ENCODE results near the gene SLC48A1. TPM values are rescaled to one million over a fixed set of nuclear protein-coding genes. Genes with fewer than 3 reads are reported as not detected.
"Not testable (repeated sequence)": the region's sequence is repeated elsewhere in the genome, so short reads cannot be mapped to it uniquely, and the experiment has no call there.

SLC48A1 gene
- total and polyA plus RNA-seq, 4 donors, result 19.7 to 51.3 (median 34.7) TPM

DNA sequence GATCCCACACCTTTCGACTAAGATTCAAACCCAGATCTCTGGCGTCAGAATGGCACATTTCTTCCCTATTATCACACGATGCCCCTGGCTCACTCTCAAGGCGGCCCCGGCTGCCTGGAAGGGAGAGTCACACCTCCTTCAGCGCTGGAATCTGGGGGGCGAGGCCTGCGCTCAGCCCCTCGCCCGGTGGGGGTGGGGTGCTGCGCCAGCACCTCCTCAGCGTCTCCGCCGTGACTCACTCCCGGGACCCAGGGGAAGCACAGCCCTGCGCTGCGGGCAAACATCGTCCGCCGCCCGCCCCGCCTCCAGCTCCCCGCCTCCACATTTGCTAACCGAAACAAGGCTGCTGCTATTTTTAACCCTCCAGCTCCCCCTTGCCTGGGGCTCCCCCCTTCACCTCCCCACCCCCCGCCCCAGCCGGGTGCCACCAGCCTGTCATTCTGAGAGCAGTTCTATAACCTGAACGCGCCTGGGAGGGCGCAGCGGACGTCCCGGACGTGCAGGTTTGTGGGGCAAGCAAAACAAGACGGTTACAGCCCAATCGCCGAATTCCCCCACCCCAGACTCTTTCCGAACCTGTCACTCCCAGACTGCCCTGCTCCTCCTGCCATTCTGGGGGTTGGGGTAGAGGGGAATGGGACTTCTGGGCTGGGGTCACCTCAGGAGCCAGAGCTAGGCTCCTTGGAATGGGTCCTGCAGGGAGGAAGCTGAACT lies 39.9 kb downstream of the SLC48A1 start:
- DNase-seq (peak; percentile 97 to 98), ATAC-seq (ENCODE audit: low FRiP score) (peak; percentile 89)
- intact Hi-C loops (cut with DNase I), result loop anchor here in 1 of 2 donors (10.0 kb wide), 1 partner anchor 1428 kb away; no protein-coding TSS in a partner anchor
- Histone ChIP-seq H3K4me1 (ENCODE audit: control insufficient read depth in 1 of 2, insufficient read depth in 2 of 2, low read length in 2 of 2) (peaks cover 3 to 11% of the 10 kb centered on the region in 2 donors), H3K4me3 (ENCODE audit: low read length in 2 of 2) (no peak overlapping the region), H3K27ac (ENCODE audit: low read depth in 1 of 2, low read length in 2 of 2) (peak overlapping the region; percentile 94 to 100), H3K9me3 (ENCODE audit: control insufficient read depth, low read length) (no peaks in the 10 kb centered on the region), H3K27me3 (ENCODE audit: control insufficient read depth in 1 of 2, insufficient read depth in 2 of 2, low read length in 1 of 2) (no peaks in the 10 kb centered on the region), H3K36me3 (ENCODE audit: control insufficient read depth in 1 of 2, insufficient read depth in 2 of 2, low read length in 1 of 2) (no peaks in the 10 kb centered on the region)
- WGBS, 2 donors, result 0% methylated on average over 36 to 37 of the region's 37 CpGs

GRCh38 chr12:47813511-47814196 lies 40.6 kb downstream of the SLC48A1 start:
- no peaks in the 10 kb centered on the region for H3K36me3 ChIP-seq (ENCODE audit: control insufficient read depth in 1 of 2, insufficient read depth in 2 of 2, low read length in 1 of 2)
- 29 to 34% methylated on average over 9 of the region's 9 CpGs for WGBS, 2 donors
- DNase-seq (peak in 1 of 2 donors; percentile 64), ATAC-seq (ENCODE audit: low FRiP score) (peak; percentile 1)
- H3K9me3 ChIP-seq (ENCODE audit: control insufficient read depth, low read length), result no peaks in the 10 kb centered on the region
- intact Hi-C loops (cut with DNase I), result loop anchor here in 1 of 2 donors (10.0 kb wide), 1 partner anchor 1429 kb away; no protein-coding TSS in a partner anchor
- H3K4me1 ChIP-seq (ENCODE audit: control insufficient read depth in 1 of 2, insufficient read depth in 2 of 2, low read length in 2 of 2), result peaks cover 3 to 9% of the 10 kb centered on the region in 2 donors
- H3K27ac ChIP-seq (ENCODE audit: low read depth in 1 of 2, low read length in 2 of 2), result peak overlapping the region; percentile 81 to 91
- no peaks in the 10 kb centered on the region for H3K27me3 ChIP-seq (ENCODE audit: control insufficient read depth in 1 of 2, insufficient read depth in 2 of 2, low read length in 1 of 2)
- H3K4me3 ChIP-seq (ENCODE audit: low read length in 2 of 2), result no peak overlapping the region

GRCh38 chr12:47814539-47815170 lies 41.6 kb downstream of the SLC48A1 start:
- 15 to 27% methylated on average over 3 of the region's 3 CpGs for WGBS, 2 donors
- Histone ChIP-seq H3K9me3 (ENCODE audit: control insufficient read depth, low read length) (no peaks in the 10 kb centered on the region), H3K4me3 (ENCODE audit: low read length in 2 of 2) (no peak overlapping the region), H3K27me3 (ENCODE audit: control insufficient read depth in 1 of 2, insufficient read depth in 2 of 2, low read length in 1 of 2) (no peaks in the 10 kb centered on the region), H3K36me3 (ENCODE audit: control insufficient read depth in 1 of 2, insufficient read depth in 2 of 2, low read length in 1 of 2) (no peaks in the 10 kb centered on the region), H3K4me1 (ENCODE audit: control insufficient read depth in 1 of 2, insufficient read depth in 2 of 2, low read length in 2 of 2) (peaks cover 2 to 3% of the 10 kb centered on the region in 2 donors), H3K27ac (ENCODE audit: low read depth in 1 of 2, low read length in 2 of 2) (peak overlapping the region; percentile 64 to 81)
- no peak for ATAC-seq (ENCODE audit: low FRiP score)
- intact Hi-C loops (cut with DNase I), result loop anchor here in 1 of 2 donors (10.0 kb wide), 1 partner anchor 1430 kb away; no protein-coding TSS in a partner anchor
- peak in 1 of 2 donors; percentile 29 for DNase-seq

DNA sequence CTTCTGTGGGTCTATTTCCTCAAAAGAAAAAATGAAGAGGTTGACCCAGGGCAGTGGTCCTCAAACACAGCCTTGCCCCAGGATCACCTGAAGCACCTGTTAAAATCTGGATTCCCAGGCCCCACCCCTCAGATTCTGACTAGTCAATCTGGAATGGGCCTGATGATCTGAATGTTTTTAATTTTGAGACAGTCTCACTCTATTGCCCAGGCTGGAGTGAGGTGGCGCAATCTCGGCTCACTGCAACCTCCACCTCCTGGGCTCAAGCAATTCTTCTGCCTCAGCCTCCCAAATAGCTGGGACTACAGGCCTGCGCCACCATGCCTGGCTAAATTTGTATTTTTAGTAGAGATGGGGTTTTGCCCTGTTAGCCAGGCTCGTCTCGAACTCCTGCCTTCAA lies 42.4 kb downstream of the SLC48A1 start:
- 78% methylated on average over 5 of the region's 5 CpGs for WGBS, 2 donors
- not testable (repeated sequence) for H3K9me3 ChIP-seq (ENCODE audit: control insufficient read depth, low read length); H3K4me3 ChIP-seq (ENCODE audit: low read length in 2 of 2); H3K4me1 ChIP-seq (ENCODE audit: control insufficient read depth in 1 of 2, insufficient read depth in 2 of 2, low read length in 2 of 2); ATAC-seq (ENCODE audit: low FRiP score); H3K27me3 ChIP-seq (ENCODE audit: control insufficient read depth in 1 of 2, insufficient read depth in 2 of 2, low read length in 1 of 2); H3K36me3 ChIP-seq (ENCODE audit: control insufficient read depth in 1 of 2, insufficient read depth in 2 of 2, low read length in 1 of 2)
- peak in 1 of 2 donors; percentile 35 for DNase-seq
- intact Hi-C loops (cut with DNase I), result loop anchor here in 1 of 2 donors (10.0 kb wide), 1 partner anchor 1431 kb away; no protein-coding TSS in a partner anchor
- peak overlapping the region in 1 of 2 donors; percentile 81 for H3K27ac ChIP-seq (ENCODE audit: low read depth in 1 of 2, low read length in 2 of 2)

- ATAC-seq (ENCODE audit: low FRiP score), result no peak
- H3K4me3 ChIP-seq (ENCODE audit: low read length in 2 of 2), result no peak overlapping the region
- intact Hi-C loops (cut with DNase I), result loop anchor here in 1 of 2 donors (10.0 kb wide), 1 partner anchor 1432 kb away; no protein-coding TSS in a partner anchor
- no peaks in the 10 kb centered on the region for H3K27me3 ChIP-seq (ENCODE audit: control insufficient read depth in 1 of 2, insufficient read depth in 2 of 2, low read length in 1 of 2)
- H3K4me1 ChIP-seq (ENCODE audit: control insufficient read depth in 1 of 2, insufficient read depth in 2 of 2, low read length in 2 of 2), result peaks cover 2% of the 10 kb centered on the region in 2 donors
- no peaks in the 10 kb centered on the region for H3K36me3 ChIP-seq (ENCODE audit: control insufficient read depth in 1 of 2, insufficient read depth in 2 of 2, low read length in 1 of 2)
- 8 to 10% methylated on average over 11 to 12 of the region's 12 CpGs for WGBS, 2 donors
- no peaks in the 10 kb centered on the region for H3K9me3 ChIP-seq (ENCODE audit: control insufficient read depth, low read length)
- DNase-seq, result peak; percentile 56 to 77
- peak overlapping the region; percentile 44 to 82 for H3K27ac ChIP-seq (ENCODE audit: low read depth in 1 of 2, low read length in 2 of 2)
Observed at GRCh38 chr12:47816403-47817271, 43.6 kb downstream of the SLC48A1 start.

- H3K27me3 ChIP-seq (ENCODE audit: control insufficient read depth in 1 of 2, insufficient read depth in 2 of 2, low read length in 1 of 2), result no peaks in the 10 kb centered on the region
- H3K4me3 ChIP-seq (ENCODE audit: low read length in 2 of 2), result peak overlapping the region in 1 of 2 donors; percentile 86
- H3K36me3 ChIP-seq (ENCODE audit: control insufficient read depth in 1 of 2, insufficient read depth in 2 of 2, low read length in 1 of 2), result no peaks in the 10 kb centered on the region
- peaks cover 6 to 9% of the 10 kb centered on the region in 2 donors for H3K4me1 ChIP-seq (ENCODE audit: control insufficient read depth in 1 of 2, insufficient read depth in 2 of 2, low read length in 2 of 2)
- DNase-seq, result peak; percentile 52 to 69
- intact Hi-C loops (cut with DNase I), result loop anchor here in 1 of 2 donors (10.0 kb wide), 1 partner anchor 1433 kb away; no protein-coding TSS in a partner anchor
- 8 to 9% methylated on average over 7 of the region's 7 CpGs for WGBS, 2 donors
- no peak for ATAC-seq (ENCODE audit: low FRiP score)
- H3K9me3 ChIP-seq (ENCODE audit: control insufficient read depth, low read length), result no peaks in the 10 kb centered on the region
- peak overlapping the region; percentile 44 to 82 for H3K27ac ChIP-seq (ENCODE audit: low read depth in 1 of 2, low read length in 2 of 2)
Observed at GRCh38 chr12:47817272-47818006, 44.4 kb downstream of the SLC48A1 start.

DNA sequence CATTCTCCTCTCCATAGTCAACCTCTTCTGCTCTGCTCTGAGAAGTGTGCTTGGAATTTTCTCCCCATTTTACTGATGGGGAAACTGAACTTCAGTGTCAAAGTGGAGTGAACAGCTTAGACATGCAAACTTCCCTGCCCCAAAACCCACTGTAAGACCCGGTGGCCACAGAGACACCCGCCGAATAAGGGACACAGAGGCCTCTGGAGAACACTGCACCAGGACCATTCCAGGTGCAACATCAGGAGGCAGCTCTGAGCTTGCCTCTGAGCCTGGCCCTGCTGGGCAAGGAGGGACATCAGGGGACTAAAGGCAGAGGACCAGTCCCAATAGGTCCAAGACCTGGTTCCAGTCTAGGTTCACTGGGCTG lies 45.0 kb downstream of the SLC48A1 start:
- Histone ChIP-seq H3K9me3 (ENCODE audit: control insufficient read depth, low read length) (no peaks in the 10 kb centered on the region), H3K27me3 (ENCODE audit: control insufficient read depth in 1 of 2, insufficient read depth in 2 of 2, low read length in 1 of 2) (no peaks in the 10 kb centered on the region), H3K27ac (ENCODE audit: low read depth in 1 of 2, low read length in 2 of 2) (peak overlapping the region in 1 of 2 donors; percentile 82), H3K4me1 (ENCODE audit: control insufficient read depth in 1 of 2, insufficient read depth in 2 of 2, low read length in 2 of 2) (peaks cover 6 to 13% of the 10 kb centered on the region in 2 donors), H3K36me3 (ENCODE audit: control insufficient read depth in 1 of 2, insufficient read depth in 2 of 2, low read length in 1 of 2) (no peaks in the 10 kb centered on the region), H3K4me3 (ENCODE audit: low read length in 2 of 2) (peak overlapping the region in 1 of 2 donors; percentile 86)
- DNase-seq (peak; percentile 17 to 61), ATAC-seq (ENCODE audit: low FRiP score) (no peak)
- intact Hi-C loops (cut with DNase I), result loop anchor here in 1 of 2 donors (10.0 kb wide), 1 partner anchor 1433 kb away; no protein-coding TSS in a partner anchor
- WGBS, 2 donors, result 30 to 51% methylated on average over 3 of the region's 3 CpGs
